IPS-20b (cell line): Measurements from ENCODE around the gene TMEM94.

Experiments
- H3K27ac ChIP-seq: one replicate; pipeline ENCODE4 v1.5.1; 2013; ENCODE audit warnings: low read length
- H3K27me3 ChIP-seq: 2 replicates; pipeline ENCODE4 v1.6.1; 2013; ENCODE audit warnings: mild to moderate bottlenecking, low read length, inconsistent platforms; ENCODE audit not compliant: insufficient read depth
- H3K36me3 ChIP-seq: 2 replicates; pipeline ENCODE4 v1.6.1; 2013; ENCODE audit warnings: low read depth, mild to moderate bottlenecking, inconsistent platforms, low read length, moderate library complexity; ENCODE audit not compliant: insufficient read depth
- H3K4me1 ChIP-seq: 2 replicates; pipeline ENCODE4 v1.6.1; 2013; ENCODE audit warnings: mild to moderate bottlenecking, control low read depth, inconsistent platforms, low read length, moderate library complexity; ENCODE audit not compliant: insufficient read depth
- H3K4me3 ChIP-seq: 2 replicates; pipeline ENCODE4 v1.5.1; 2013; ENCODE audit warnings: mild to moderate bottlenecking, low read length, inconsistent platforms
- H3K9ac ChIP-seq: 2 replicates; pipeline ENCODE4 v1.6.1; 2013; ENCODE audit warnings: low read depth, mild to moderate bottlenecking, inconsistent platforms, low read length, moderate library complexity
- H3K9me3 ChIP-seq: 2 replicates; pipeline ENCODE4 v1.6.1; 2013; ENCODE audit warnings: mild to moderate bottlenecking, low read depth, low read length, inconsistent platforms; ENCODE audit not compliant: insufficient read depth

Gene TMEM94

GRCh38 chr17:75491680-75492079 lies 35.2 kb downstream of the TMEM94 start:
- Histone ChIP-seq H3K4me1 (no peaks in the 10 kb centered on the region), H3K9me3 (no peaks in the 10 kb centered on the region), H3K9ac (no peak overlapping the region), H3K27me3 (no peaks in the 10 kb centered on the region), H3K4me3 (no peak overlapping the region), H3K27ac (no peak overlapping the region), H3K36me3 (peaks cover 24% of the 10 kb centered on the region)

GRCh38 chr17:75492555-75493168 lies 36.2 kb downstream of the TMEM94 start:
- Histone ChIP-seq H3K9ac (no peak overlapping the region), H3K9me3 (no peaks in the 10 kb centered on the region), H3K36me3 (peaks cover 28% of the 10 kb centered on the region), H3K27ac (no peak overlapping the region), H3K4me3 (no peak overlapping the region), H3K27me3 (no peaks in the 10 kb centered on the region), H3K4me1 (no peaks in the 10 kb centered on the region)

GRCh38 chr17:75493476-75494129 lies 37.2 kb downstream of the TMEM94 start:
- H3K27me3 ChIP-seq: no peaks in the 10 kb centered on the region
- no peaks in the 10 kb centered on the region for H3K4me1 ChIP-seq
- H3K9ac ChIP-seq: no peak overlapping the region
- H3K27ac ChIP-seq: no peak overlapping the region
- H3K4me3 ChIP-seq: no peak overlapping the region
- no peaks in the 10 kb centered on the region for H3K9me3 ChIP-seq
- H3K36me3 ChIP-seq: peaks cover 35% of the 10 kb centered on the region

DNA sequence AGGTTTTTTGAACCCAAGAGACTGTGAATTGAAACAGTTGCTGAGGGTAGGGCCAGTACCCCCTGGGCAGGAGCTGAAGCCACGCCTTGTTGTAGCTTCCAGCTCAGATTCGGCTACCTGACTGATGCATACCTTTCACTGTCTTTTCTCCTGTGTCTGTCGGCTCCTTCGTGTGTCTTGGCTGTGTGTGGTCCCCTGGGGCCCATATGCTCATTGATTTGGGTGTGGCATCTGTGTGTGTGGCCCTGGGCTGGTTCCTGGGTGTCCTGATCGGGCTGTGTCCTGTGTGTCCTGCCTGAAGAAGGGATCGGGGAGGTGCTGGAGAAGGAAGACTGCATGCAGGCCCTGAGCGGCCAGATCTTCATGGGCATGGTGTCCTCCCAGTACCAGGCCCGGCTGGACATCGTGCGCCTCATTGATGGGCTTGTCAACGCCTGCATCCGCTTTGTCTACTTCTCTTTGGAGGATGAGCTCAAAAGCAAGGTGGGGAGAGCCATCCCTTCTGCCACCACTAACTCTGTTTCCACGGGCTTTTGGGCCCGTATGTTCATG lies 38.0 kb downstream of the TMEM94 start:
- H3K4me3 ChIP-seq: no peak overlapping the region
- no peaks in the 10 kb centered on the region for H3K27me3 ChIP-seq
- peaks cover 39% of the 10 kb centered on the region for H3K36me3 ChIP-seq
- H3K27ac ChIP-seq: no peak overlapping the region
- H3K4me1 ChIP-seq: no peaks in the 10 kb centered on the region
- no peak overlapping the region for H3K9ac ChIP-seq
- no peaks in the 10 kb centered on the region for H3K9me3 ChIP-seq

GRCh38 chr17:75496005-75496404 lies 39.6 kb downstream of the TMEM94 start:
- Histone ChIP-seq H3K4me1 (no peaks in the 10 kb centered on the region), H3K9ac (no peak overlapping the region), H3K9me3 (no peaks in the 10 kb centered on the region), H3K27me3 (no peaks in the 10 kb centered on the region), H3K27ac (no peak overlapping the region), H3K4me3 (no peak overlapping the region), H3K36me3 (peaks cover 51% of the 10 kb centered on the region)

- peaks cover 46% of the 10 kb centered on the region for H3K36me3 ChIP-seq
- H3K9me3 ChIP-seq: no peaks in the 10 kb centered on the region
- no peak overlapping the region for H3K9ac ChIP-seq
- H3K27ac ChIP-seq: no peak overlapping the region
- no peaks in the 10 kb centered on the region for H3K27me3 ChIP-seq
- H3K4me1 ChIP-seq: no peaks in the 10 kb centered on the region
- no peak overlapping the region for H3K4me3 ChIP-seq
These were observed 41.7 kb downstream of the TMEM94 start for GRCh38 chr17:75498039-75498725.

- no peak overlapping the region for H3K4me3 ChIP-seq
- H3K36me3 ChIP-seq: peaks cover 40% of the 10 kb centered on the region
- H3K27ac ChIP-seq: no peak overlapping the region
- H3K4me1 ChIP-seq: no peaks in the 10 kb centered on the region
- H3K9me3 ChIP-seq: no peaks in the 10 kb centered on the region
- no peak overlapping the region for H3K9ac ChIP-seq
- no peaks in the 10 kb centered on the region for H3K27me3 ChIP-seq
These were observed 42.3 kb downstream of the TMEM94 start for GRCh38 chr17:75498726-75499213.

GRCh38 chr17:75499313-75500022 lies 43.0 kb downstream of the TMEM94 start:
- Histone ChIP-seq H3K4me3 (no peak overlapping the region), H3K9me3 (no peaks in the 10 kb centered on the region), H3K36me3 (peaks cover 34% of the 10 kb centered on the region), H3K27ac (no peak overlapping the region), H3K27me3 (no peaks in the 10 kb centered on the region), H3K9ac (no peak overlapping the region), H3K4me1 (no peaks in the 10 kb centered on the region)

- Histone ChIP-seq H3K4me3 (no peak overlapping the region), H3K4me1 (no peaks in the 10 kb centered on the region), H3K36me3 (peaks cover 44% of the 10 kb centered on the region), H3K9ac (no peak overlapping the region), H3K27ac (no peak overlapping the region), H3K27me3 (no peaks in the 10 kb centered on the region), H3K9me3 (no peaks in the 10 kb centered on the region)
These were observed 44.2 kb downstream of the TMEM94 start for GRCh38 chr17:75500419-75501216.

DNA sequence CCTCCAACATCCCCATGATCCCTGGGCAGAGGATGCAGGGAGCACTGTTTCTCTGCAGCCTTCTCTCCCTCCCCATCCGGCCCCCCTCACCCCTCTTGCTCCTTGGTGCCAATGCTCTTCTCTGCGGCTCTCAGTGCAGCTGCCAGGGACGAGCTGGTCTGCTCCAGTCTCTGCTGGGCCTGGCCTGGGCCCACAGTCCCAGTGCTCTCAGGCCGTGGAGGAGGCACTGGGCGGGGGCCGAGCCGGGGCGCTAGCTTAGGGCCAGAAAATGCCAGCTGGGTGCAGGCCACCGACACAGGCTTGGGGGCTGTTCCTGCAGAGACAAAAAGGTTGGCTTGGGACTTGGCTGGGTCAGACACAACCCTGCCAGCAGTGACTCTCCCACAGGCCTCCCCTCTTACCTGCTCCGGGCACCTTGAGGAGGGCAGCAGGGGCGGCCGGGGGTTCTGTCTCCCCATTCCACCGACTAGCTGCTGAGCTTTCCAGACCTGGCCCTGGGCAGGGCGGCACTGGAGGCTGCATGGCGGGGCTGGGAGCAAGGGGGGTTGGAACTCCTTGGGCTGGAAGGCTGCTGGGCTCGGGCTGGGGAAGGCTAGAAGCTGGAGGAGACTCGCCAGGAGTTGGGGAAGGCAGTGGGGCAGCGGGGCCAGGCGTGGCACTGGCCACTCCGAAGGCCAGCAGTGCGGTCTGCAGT lies 45.1 kb downstream of the TMEM94 start:
- H3K27ac ChIP-seq: no peak overlapping the region
- no peaks in the 10 kb centered on the region for H3K9me3 ChIP-seq
- H3K36me3 ChIP-seq: peaks cover 48% of the 10 kb centered on the region
- H3K9ac ChIP-seq: no peak overlapping the region
- no peaks in the 10 kb centered on the region for H3K4me1 ChIP-seq
- no peaks in the 10 kb centered on the region for H3K27me3 ChIP-seq
- H3K4me3 ChIP-seq: no peak overlapping the region
